ENCODE data around the gene SPATS2. TPM values are rescaled to one million over a fixed set of nuclear protein-coding genes. Genes with fewer than 3 reads are reported as not detected.
"Not testable (repeated sequence)": the region's sequence is repeated elsewhere in the genome, so short reads cannot be mapped to it uniquely, and the experiment has no call there.

Gene SPATS2
- total RNA-seq, 2 experiments from 2014 or later: 8.7 to 9.6 TPM

GRCh38 chr12:49330631-49331379 lies 36.5 kb upstream of the SPATS2 start:
- no peak for DNase-seq
- H3K36me3 Mint-ChIP-seq (ENCODE audit: low read depth): peaks cover 31% of the 10 kb centered on the region
- CTCF ChIA-PET: interaction anchor here (0.6 to 4.0 kb wide), 8 partner anchors 12 to 199 kb away, joined by 3 to 28 read pairs (median 6); partner anchors contain the start of genes PRPH and TUBA1B
- H3K27ac Mint-ChIP-seq: no peak overlapping the region
- intact Hi-C loops (cut with micrococcal nuclease): no loop called here
- H3K27me3 Mint-ChIP-seq (ENCODE audit: low read depth): peaks cover 39% of the 10 kb centered on the region
- H3K4me3 Mint-ChIP-seq: no peak overlapping the region
- peaks cover 10% of the 10 kb centered on the region for H3K4me1 Mint-ChIP-seq (ENCODE audit: low read depth)
- H3K9me3 Mint-ChIP-seq: no peaks in the 10 kb centered on the region

DNA sequence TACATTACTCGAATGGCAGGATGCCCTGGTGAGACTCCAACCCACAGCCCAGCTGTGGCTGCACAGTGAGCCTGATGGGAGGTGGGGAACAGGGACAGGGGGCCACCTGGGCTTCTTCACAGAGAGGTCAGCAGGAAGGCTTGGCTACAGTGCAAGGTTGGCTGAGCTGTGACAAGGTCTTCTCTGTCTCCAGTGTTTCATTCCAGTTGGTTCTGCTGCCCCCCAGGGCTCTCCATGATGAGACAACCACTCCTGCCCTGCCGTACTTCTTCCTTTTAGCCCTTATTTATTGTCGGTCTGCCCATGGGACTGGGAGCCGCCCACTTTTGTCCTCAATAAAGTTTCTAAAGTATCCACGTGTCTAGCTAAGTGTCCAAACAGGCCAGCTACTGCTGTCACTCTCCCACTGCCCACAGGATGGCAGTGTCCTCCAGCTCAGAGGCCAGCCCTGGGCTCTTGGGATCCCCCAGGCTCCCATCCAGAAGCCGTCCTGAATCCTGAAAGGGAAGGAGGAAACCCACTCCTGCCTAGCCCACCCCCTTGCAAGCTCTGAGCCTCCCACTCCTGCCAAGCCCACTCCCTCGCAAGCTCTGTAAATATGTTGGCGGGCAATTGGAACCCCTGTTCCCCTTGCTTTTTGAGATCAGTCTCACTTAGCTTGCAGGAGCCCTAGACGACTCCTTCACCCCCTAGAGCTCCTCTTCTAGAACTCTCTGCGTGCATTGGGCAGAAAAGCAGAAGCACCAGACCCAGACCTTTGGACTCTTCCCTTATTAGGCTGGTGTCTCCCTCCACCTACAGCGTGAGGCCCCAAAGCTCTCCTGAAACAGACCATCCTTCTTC lies 35.7 kb upstream of the SPATS2 start:
- CTCF ChIA-PET: interaction anchor here (0.6 to 4.0 kb wide), 12 partner anchors 9 to 253 kb away, joined by 3 to 28 read pairs (median 6); partner anchors contain the start of genes PRPH, TROAP and TUBA1B
- Mint-ChIP-seq H3K27ac (no peak overlapping the region), H3K36me3 (ENCODE audit: low read depth) (peaks cover 28% of the 10 kb centered on the region), H3K4me1 (ENCODE audit: low read depth) (peaks cover 12% of the 10 kb centered on the region), H3K4me3 (no peak overlapping the region), H3K27me3 (ENCODE audit: low read depth) (peaks cover 41% of the 10 kb centered on the region), H3K9me3 (no peaks in the 10 kb centered on the region)
- intact Hi-C loops (cut with micrococcal nuclease): no loop called here
- no peak for DNase-seq

GRCh38 chr12:49332441-49332861 lies 34.8 kb upstream of the SPATS2 start:
- Mint-ChIP-seq H3K27ac (no peak overlapping the region), H3K36me3 (ENCODE audit: low read depth) (peaks cover 28% of the 10 kb centered on the region)
- intact Hi-C loops (cut with micrococcal nuclease): no loop called here

GRCh38 chr12:49332891-49333371 lies 34.3 kb upstream of the SPATS2 start:
- H3K4me1 Mint-ChIP-seq (ENCODE audit: low read depth): peaks cover 23% of the 10 kb centered on the region
- intact Hi-C loops (cut with micrococcal nuclease): no loop called here
- H3K9me3 Mint-ChIP-seq: no peaks in the 10 kb centered on the region
- no peak overlapping the region for H3K27ac Mint-ChIP-seq
- H3K4me3 Mint-ChIP-seq: peak overlapping the region; percentile 4
- peaks cover 25% of the 10 kb centered on the region for H3K36me3 Mint-ChIP-seq (ENCODE audit: low read depth)
- DNase-seq: no peak
- peaks cover 52% of the 10 kb centered on the region for H3K27me3 Mint-ChIP-seq (ENCODE audit: low read depth)
- CTCF ChIA-PET: interaction anchor here (0.6 to 4.2 kb wide), 8 partner anchors 10 to 563 kb away, joined by 3 to 28 read pairs (median 7); partner anchors contain the start of genes DNAJC22 and TROAP

More at GRCh38 chr12:49332441-49332861, 34.8 kb upstream of the SPATS2 start:
- Mint-ChIP-seq H3K4me3 (no peak overlapping the region), H3K4me1 (ENCODE audit: low read depth) (peaks cover 18% of the 10 kb centered on the region), H3K9me3 (no peaks in the 10 kb centered on the region), H3K27me3 (ENCODE audit: low read depth) (peaks cover 47% of the 10 kb centered on the region)
- CTCF ChIA-PET: interaction anchor here (0.7 to 4.2 kb wide), 8 partner anchors 10 to 254 kb away, joined by 3 to 28 read pairs (median 8); partner anchors contain the start of genes DNAJC22, PRPH and TROAP
- DNase-seq: no peak

DNA sequence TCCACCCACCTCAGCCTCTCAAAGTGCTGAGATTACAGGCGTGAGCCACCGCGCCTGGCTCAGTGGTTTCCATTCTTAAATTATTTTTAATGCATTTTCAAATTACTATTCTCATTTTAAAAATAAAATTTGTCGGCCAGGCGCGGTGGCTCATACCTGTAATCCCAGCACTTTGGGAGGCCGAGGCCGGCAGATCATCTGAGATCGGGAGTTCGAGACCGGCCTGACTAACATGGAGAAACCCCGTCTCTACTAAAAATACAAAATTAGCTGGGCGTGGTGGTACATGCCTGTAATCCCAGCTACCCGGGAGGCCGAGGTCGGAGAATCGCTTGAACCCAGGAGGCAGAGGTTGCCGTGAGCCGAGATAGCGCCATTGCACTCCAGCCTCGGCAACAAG lies 33.5 kb upstream of the SPATS2 start:
- Mint-ChIP-seq H3K4me1 (ENCODE audit: low read depth) (peaks cover 25% of the 10 kb centered on the region), H3K36me3 (ENCODE audit: low read depth) (peaks cover 24% of the 10 kb centered on the region), H3K27me3 (ENCODE audit: low read depth) (peaks cover 60% of the 10 kb centered on the region)
- H3K27ac Mint-ChIP-seq; H3K4me3 Mint-ChIP-seq; intact Hi-C loops (cut with micrococcal nuclease); H3K9me3 Mint-ChIP-seq; DNase-seq: not testable (repeated sequence)
- CTCF ChIA-PET: interaction anchor here (1.0 to 4.2 kb wide), 7 partner anchors 9 to 178 kb away, joined by 3 to 28 read pairs (median 7); partner anchors contain the start of genes DNAJC22 and TROAP

- Mint-ChIP-seq H3K27ac (no peak overlapping the region), H3K4me3 (no peak overlapping the region), H3K4me1 (ENCODE audit: low read depth) (peaks cover 25% of the 10 kb centered on the region), H3K9me3 (no peaks in the 10 kb centered on the region), H3K27me3 (ENCODE audit: low read depth) (peaks cover 65% of the 10 kb centered on the region), H3K36me3 (ENCODE audit: low read depth) (peaks cover 19% of the 10 kb centered on the region)
- CTCF ChIA-PET: interaction anchor here (1.0 to 4.2 kb wide), 6 partner anchors 11 to 47 kb away, joined by 3 to 18 read pairs (median 7); partner anchors contain the start of genes DNAJC22 and TROAP
- intact Hi-C loops (cut with micrococcal nuclease): no loop called here
- DNase-seq: no peak
Measured at GRCh38 chr12:49334226-49334625, 33.0 kb upstream of the SPATS2 start.

DNA sequence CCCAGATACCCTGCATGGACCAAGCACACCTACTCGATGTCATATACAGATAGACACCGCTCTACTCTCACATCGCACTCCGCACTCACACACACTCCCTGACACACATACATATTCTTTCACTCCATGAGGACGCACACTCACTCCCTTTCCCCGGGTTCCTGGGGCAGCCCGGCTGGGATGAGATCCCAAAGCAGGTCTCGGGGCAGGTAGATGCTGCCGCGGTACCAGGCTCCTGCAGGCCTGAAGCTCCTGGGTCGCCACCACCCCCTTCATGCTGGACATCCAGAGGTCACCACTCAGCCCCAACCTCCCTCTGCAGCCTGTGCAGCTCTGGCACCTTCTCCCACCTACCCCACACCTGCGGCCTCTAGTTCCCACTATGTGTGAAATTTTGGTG lies 32.6 kb upstream of the SPATS2 start:
- no peaks in the 10 kb centered on the region for H3K9me3 Mint-ChIP-seq
- H3K27ac Mint-ChIP-seq: no peak overlapping the region
- peaks cover 25% of the 10 kb centered on the region for H3K4me1 Mint-ChIP-seq (ENCODE audit: low read depth)
- DNase-seq: no peak
- peaks cover 68% of the 10 kb centered on the region for H3K27me3 Mint-ChIP-seq (ENCODE audit: low read depth)
- H3K36me3 Mint-ChIP-seq (ENCODE audit: low read depth): peaks cover 19% of the 10 kb centered on the region
- CTCF ChIA-PET: interaction anchor here (0.9 to 4.2 kb wide), 5 partner anchors 12 to 47 kb away, joined by 3 to 17 read pairs (median 4); partner anchors contain the start of genes DNAJC22 and TROAP
- H3K4me3 Mint-ChIP-seq: no peak overlapping the region
- intact Hi-C loops (cut with micrococcal nuclease): no loop called here

- H3K36me3 Mint-ChIP-seq (ENCODE audit: low read depth): peaks cover 16% of the 10 kb centered on the region
- no peak overlapping the region for H3K4me3 Mint-ChIP-seq
- H3K27ac Mint-ChIP-seq: no peak overlapping the region
- peaks cover 25% of the 10 kb centered on the region for H3K4me1 Mint-ChIP-seq (ENCODE audit: low read depth)
- peaks cover 72% of the 10 kb centered on the region for H3K27me3 Mint-ChIP-seq (ENCODE audit: low read depth)
- CTCF ChIA-PET: interaction anchor here (0.7 to 4.2 kb wide), 5 partner anchors 12 to 46 kb away, joined by 3 to 17 read pairs (median 4); partner anchors contain the start of genes DNAJC22 and TROAP
- no peaks in the 10 kb centered on the region for H3K9me3 Mint-ChIP-seq
- DNase-seq: no peak
- intact Hi-C loops (cut with micrococcal nuclease): no loop called here
Measured at GRCh38 chr12:49335118-49335954, 31.9 kb upstream of the SPATS2 start.

- no peak overlapping the region for H3K4me3 Mint-ChIP-seq
Measured at GRCh38 chr12:49335955-49336644, 31.2 kb upstream of the SPATS2 start.

GRCh38 chr12:49336645-49337584 lies 30.3 kb upstream of the SPATS2 start, which contains the start of gene C1QL4:
Gene C1QL4, minus strand, starts transcription at chr12:49337188. Its CDS starts 711 bp downstream, at chr12:49336477.
- peaks cover 3% of the 10 kb centered on the region for H3K36me3 Mint-ChIP-seq (ENCODE audit: low read depth)
- peak; percentile 90 for DNase-seq
- peak within 1 kb of the TSS; percentile 57 for H3K4me3 Mint-ChIP-seq
- H3K27me3 Mint-ChIP-seq (ENCODE audit: low read depth): peaks cover 78% of the 10 kb centered on the region
- intact Hi-C loops (cut with micrococcal nuclease): loop anchor here (1.0 kb wide), 3 partner anchors 14 to 49 kb away; partner anchors contain the start of gene TROAP
- no peaks in the 10 kb centered on the region for H3K9me3 Mint-ChIP-seq
- CTCF ChIA-PET: interaction anchor here (0.7 to 4.3 kb wide), 11 partner anchors 8 to 198 kb away, joined by 3 to 66 read pairs (median 6); partner anchors contain the start of genes DNAJC22, PRPH, TROAP and TUBA1A
- no peak within 1 kb of the TSS for H3K27ac Mint-ChIP-seq
- H3K4me1 Mint-ChIP-seq (ENCODE audit: low read depth): peaks cover 25% of the 10 kb centered on the region

More at GRCh38 chr12:49335955-49336644, 31.2 kb upstream of the SPATS2 start:
- Mint-ChIP-seq H3K27me3 (ENCODE audit: low read depth) (peaks cover 77% of the 10 kb centered on the region), H3K4me1 (ENCODE audit: low read depth) (peaks cover 25% of the 10 kb centered on the region), H3K27ac (no peak overlapping the region), H3K36me3 (ENCODE audit: low read depth) (peaks cover 11% of the 10 kb centered on the region), H3K9me3 (no peaks in the 10 kb centered on the region)
- CTCF ChIA-PET: interaction anchor here (1.0 to 4.3 kb wide), 6 partner anchors 11 to 148 kb away, joined by 3 to 66 read pairs (median 14); partner anchors contain the start of genes DNAJC22, PRPH, TROAP and TUBA1A
- intact Hi-C loops (cut with micrococcal nuclease): no loop called here
- no peak for DNase-seq
